NCI-H524 (cell line): Measurements from ENCODE around the gene MAP3K3.
A peak's percentile ranks its signal among the peaks of the same experiment; 100 is the strongest.
"Not testable (repeated sequence)": the region's sequence is repeated elsewhere in the genome, so short reads cannot be mapped to it uniquely, and the experiment has no call there.

Experiments used
- DNase-seq, 2 experiments: peaks; one replicate each; lab custom pipeline; 2025; lab: John Stamatoyannopoulos, UW

Gene MAP3K3

GRCh38 chr17:63706336-63707082 is 84.3 kb downstream of the MAP3K3 start:
- no peak for DNase-seq

DNA sequence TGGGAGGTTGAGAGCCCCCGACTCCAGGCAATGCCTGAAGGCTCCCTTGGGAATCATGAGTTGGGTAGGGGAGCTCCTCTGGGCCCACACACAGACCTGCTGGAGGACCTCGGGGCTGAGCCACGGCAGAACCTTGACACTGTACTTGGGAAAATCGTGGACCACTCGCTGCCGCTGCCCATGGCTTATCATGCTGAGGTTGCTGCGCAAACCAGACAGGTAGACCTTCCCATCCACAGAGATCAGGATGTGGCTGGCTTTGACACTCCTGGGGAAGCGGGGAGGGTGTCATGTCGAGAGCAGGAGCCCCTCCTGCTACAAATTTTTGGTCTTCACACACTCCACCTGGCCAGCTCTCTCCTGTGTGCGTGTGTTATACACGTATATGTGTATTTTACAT is 84.9 kb downstream of the MAP3K3 start:
- DNase-seq = no peak

DNA sequence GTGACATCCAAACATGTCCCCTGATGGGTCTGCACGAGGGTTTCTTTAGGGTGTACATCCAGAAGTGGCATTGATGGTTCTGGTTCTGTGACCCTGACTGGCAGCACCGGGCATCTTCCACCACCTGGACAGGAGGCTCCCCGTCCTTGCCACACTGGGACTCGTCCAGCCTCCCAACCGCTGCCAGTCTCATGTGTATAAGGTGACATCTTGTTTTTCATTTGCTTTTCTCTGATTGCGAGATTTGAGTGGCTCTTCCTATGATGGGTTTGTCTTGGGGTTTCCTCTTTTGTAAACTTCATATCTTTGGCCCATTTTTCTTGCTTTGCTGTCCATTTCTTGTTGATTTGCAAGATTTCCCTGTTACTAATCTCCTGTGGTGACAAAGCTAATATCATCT is 86.9 kb downstream of the MAP3K3 start:
- DNase-seq = no peak

DNA sequence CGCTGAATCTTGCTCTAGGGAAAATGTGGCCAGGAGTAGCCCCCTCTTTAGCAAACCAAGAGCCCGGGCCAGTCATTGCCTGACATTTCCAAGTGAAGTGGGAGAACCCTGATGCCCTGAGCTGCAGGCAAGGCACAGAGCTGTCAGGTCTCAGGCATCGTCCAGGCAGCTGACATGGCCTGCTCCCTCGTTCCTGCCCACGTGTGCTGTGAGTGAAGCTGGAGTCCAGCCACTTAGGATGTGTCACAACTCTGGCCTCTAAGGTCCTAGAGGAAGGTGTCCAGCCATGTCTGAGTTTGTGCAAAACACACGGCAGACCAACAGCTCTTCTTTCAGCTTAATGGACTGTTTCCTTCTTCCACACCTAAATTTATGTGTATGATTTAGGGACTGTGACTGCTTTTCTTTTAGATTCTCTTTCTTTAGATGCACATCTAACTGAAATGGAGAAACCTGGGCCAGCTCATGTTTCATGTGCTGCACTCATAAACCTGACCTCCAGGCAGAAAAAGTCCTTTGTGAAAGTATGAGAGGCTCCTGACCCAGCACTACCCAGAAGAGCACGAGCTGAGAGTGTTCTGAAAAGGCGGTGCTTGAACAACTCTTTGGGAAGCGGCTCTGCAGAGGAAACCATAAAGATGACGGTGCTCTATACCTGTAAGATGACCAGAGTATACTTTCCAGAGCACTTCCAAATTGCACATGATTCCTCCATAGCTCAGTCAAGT is 92.5 kb downstream of the MAP3K3 start:
- no peak for DNase-seq

DNA sequence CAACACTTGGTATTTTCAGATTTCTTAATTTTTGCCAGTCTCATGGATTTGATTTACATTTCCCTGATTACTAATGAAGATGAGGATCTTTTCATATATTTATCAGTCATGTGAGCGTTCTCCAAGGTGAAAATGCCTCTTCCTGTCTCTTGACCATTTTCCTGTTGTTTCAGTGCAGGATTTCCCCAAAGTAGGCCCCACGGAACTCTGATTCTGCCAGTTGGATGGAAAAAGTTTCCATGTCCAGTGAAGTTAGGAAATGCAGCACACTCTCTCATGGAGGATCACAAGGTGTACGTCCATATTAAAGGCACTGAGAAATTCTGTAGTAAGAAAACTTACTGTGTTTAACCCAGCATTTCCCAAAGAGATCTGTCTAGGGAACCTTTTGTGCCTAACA is 94.2 kb downstream of the MAP3K3 start:
- DNase-seq = no peak

DNA sequence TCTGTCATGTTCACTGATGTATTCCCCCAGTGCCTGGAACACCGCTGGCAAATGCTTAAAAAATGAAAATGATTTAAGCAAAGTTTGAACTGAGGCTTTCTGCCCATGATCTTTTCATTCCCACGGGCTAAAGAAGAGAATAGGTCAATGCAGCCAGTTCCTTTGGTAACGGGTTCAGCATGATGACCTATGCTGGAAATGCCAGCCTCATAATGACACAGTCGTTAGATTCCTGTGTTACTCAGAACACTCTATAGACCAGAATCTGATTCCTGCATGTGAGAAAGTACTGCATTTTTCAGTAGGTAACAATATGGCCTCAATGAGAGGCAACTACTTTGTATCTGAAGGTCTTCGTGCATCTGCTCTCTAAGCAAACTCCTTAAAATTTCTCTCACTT is 96.8 kb downstream of the MAP3K3 start:
- no peak for DNase-seq

DNA sequence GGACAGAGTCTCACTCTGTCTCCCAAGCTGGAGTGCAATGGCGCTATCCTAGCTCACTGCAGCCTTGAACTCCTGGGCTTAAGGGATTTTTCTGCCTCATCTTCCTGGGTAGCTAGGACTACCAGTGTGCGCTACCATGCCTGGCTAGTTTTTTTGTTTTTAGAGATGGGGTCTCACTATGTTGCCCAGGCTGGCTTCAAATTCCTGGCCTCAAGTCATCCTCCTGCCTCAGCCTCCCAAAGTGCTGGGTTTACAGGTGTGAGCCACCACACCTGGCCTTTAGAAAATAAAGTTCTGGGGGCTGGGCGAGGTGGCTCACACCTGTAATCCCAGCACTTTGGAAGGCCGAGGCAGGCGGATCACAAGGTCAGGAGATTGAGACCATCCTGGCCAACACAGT is 98.0 kb downstream of the MAP3K3 start:
- not testable (repeated sequence) for DNase-seq

DNA sequence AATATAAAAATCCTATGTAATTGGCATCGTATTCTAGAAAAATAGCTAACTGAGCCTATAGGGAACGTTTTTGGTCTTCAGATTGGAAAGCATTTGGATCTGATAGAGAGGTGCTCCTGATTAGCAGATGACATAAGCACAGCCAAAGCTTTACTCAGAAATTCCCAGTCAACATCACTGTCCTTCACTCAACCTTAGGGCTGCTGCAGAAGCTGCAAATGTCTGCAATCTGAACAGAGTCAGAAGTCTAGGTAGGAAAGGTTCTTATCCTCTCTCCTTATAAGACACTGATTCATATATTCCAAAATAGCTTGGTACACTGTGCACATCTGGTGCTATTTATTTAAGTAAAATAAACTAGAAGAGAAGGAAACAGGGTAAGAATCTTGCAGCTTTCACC is 100.2 kb downstream of the MAP3K3 start:
- DNase-seq = no peak

GRCh38 chr17:63735691-63736090 is 113.5 kb downstream of the MAP3K3 start:
- DNase-seq = no peak

DNA sequence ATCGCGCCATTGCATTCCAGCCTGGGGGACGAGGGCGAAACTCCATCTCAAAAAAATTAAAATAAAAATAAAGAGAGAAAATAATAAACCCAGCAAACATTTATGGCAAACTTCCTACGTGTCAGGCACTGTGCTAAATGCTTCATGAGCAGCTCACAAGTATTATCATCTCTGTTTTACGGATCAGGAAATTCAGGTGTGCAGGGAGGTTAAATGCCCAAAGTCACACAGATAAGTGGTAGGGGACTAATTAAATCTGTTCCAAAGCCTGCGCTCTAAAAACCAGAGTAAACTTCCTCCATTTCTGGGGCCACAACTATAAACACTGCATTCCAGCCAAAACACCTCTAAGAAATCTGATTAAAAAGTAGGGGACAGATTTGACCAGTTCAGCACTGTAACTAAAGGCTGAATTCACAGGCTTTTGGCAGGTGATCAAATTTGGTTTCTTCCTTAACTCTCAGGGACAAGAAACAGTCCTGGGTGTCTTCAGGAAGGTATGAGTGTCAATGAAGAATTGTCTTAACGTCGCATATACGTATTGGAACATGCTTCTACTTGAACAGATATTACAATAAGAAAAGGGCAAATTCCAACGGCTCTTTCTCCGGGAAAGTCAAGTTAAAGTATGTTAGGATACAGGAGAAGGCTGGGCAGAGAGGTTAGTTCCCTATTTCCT is 118.4 kb downstream of the MAP3K3 start:
- DNase-seq = peak in 1 of 2 experiments; percentile 39

GRCh38 chr17:63741143-63741407 is 118.9 kb downstream of the MAP3K3 start:
- peak in 1 of 2 experiments; percentile 38 for DNase-seq

- DNase-seq = peak; percentile 98 to 99
Observed at GRCh38 chr17:63741408-63742173, 119.4 kb downstream of the MAP3K3 start, which contains the start of gene STRADA. Gene STRADA, minus strand, starts transcription at chr17:63741799. Its CDS starts 13,430 bp downstream, at chr17:63728369.
